ENCODE measurements around the gene ENGASE.
A peak's percentile ranks its signal among the peaks of the same experiment; 100 is the strongest.

ENGASE gene

GRCh38 chr17:79084291-79085153 is 9.9 kb downstream of the ENGASE start:
- no peak for DNase-seq (ENCODE audit: low read depth, low spot score)
- in situ Hi-C loops (cut with HindIII; ENCODE audit: low sequenced_read_pairs): no loop called here
- no peak for TF ChIP-seq CTCF (IDR thresholded peaks at IDR 0.05; ENCODE audit: low read depth, low read length)
- no peak overlapping the region for H3K4me3 ChIP-seq (ENCODE audit: low read depth, low read length)

- no peak for TF ChIP-seq CTCF (IDR thresholded peaks at IDR 0.05; ENCODE audit: low read depth, low read length)
- no peak overlapping the region for H3K4me3 ChIP-seq (ENCODE audit: low read depth, low read length)
- no peak for DNase-seq (ENCODE audit: low read depth, low spot score)
- in situ Hi-C loops (cut with HindIII; ENCODE audit: low sequenced_read_pairs): no loop called here
Observed at GRCh38 chr17:79085154-79085920, 10.7 kb downstream of the ENGASE start.

- TF ChIP-seq CTCF (IDR thresholded peaks at IDR 0.05; ENCODE audit: low read depth, low read length): no peak
Observed at GRCh38 chr17:79085921-79086551, 11.4 kb downstream of the ENGASE start.

DNA sequence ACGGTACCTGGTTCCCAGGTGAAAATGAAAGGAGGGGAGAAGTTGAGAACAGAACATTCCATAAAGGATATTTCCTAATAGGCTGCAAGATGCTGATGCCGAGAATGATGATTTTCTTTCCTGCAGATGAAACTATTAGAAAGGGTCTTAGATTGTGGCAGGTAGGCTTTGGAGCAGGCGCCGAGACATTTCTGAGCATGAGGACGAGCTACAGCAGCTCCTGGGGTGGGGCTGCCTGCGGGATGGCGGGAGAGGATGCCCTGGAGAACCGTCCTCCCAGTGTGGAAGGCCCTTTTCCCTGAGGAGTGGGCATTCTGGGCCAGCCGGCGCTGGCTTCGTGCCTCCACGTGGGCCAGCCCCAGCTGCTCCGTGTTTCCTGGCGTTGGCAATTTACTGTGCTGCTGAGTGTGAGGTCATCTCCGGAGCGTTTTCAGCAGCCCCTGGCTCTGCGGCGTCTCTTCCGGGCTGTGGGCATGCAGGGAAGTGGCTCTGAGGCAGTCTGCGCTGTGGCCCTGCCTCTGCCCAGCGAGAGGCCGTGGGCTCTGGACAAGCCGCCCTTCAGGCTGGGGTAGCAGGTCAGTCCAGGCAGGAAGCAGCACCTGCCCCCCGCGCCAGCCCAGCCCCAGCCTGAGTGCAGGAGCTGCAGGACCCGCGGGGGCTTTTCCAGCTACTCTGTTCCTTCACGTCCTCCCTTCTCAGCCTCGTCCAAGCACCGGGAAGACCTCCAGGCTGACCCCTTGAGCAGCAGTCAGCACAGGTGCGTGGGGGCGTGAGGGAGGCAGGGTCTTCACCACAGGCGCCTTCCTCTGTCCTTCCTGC is 12.2 kb downstream of the ENGASE start:
- no peak for TF ChIP-seq CTCF (IDR thresholded peaks at IDR 0.05; ENCODE audit: low read depth, low read length)
- H3K4me3 ChIP-seq (ENCODE audit: low read depth, low read length): no peak overlapping the region
- no peak for DNase-seq (ENCODE audit: low read depth, low spot score)
- in situ Hi-C loops (cut with HindIII; ENCODE audit: low sequenced_read_pairs): no loop called here

More at GRCh38 chr17:79085921-79086551, 11.4 kb downstream of the ENGASE start:
- in situ Hi-C loops (cut with HindIII; ENCODE audit: low sequenced_read_pairs): no loop called here
- H3K4me3 ChIP-seq (ENCODE audit: low read depth, low read length): no peak overlapping the region
- no peak for DNase-seq (ENCODE audit: low read depth, low spot score)

DNA sequence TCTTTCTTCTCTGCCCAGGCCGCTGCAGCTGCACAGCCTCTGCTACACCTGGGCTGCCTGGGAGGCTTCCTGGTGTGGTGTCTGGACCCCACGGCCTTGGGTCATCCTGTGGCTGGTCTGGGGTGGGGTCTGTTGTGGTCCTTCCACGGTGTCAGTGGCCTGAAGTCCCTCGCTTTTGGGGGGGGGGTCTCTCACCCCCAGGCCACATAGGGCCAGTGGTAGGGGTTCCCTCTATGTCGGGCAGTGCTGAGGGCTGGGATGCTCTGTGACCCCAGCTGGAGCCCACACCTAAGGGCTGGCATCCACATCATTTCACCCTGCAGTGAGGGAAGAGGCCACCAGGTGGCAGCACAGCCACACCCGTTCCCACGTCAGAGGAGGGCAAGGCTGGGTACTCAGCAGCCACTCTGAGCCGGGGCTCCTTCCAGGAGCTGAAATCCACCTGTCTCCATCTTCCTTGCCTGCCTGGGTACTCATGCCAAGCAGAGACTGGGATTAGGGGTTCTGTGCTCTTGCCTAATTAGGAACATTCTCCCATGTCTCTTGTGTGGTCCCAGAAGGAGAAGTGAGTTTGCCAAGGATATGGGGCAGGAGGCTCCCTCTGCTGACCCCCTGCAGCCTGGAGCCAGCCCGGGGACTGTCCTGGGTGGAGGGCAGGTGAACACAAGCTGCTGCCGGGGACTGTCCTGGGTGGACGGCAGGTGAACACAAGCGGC is 13.0 kb downstream of the ENGASE start:
- TF ChIP-seq CTCF (IDR thresholded peaks at IDR 0.05; ENCODE audit: low read depth, low read length): peak; percentile 95
- no peak overlapping the region for H3K4me3 ChIP-seq (ENCODE audit: low read depth, low read length)
- in situ Hi-C loops (cut with HindIII; ENCODE audit: low sequenced_read_pairs): no loop called here
- peak; percentile 25 for DNase-seq (ENCODE audit: low read depth, low spot score)
